ENCODE data around the gene ZNF814. TPM values are rescaled to one million over a fixed set of nuclear protein-coding genes. Genes with fewer than 3 reads are reported as not detected.
A peak's percentile ranks its signal among the peaks of the same experiment; 100 is the strongest.
"Not testable (repeated sequence)": the region's sequence is repeated elsewhere in the genome, so short reads cannot be mapped to it uniquely, and the experiment has no call there.

ZNF814 gene
- polyA plus RNA-seq, 3 donors = 2.5 to 6.3 (median 3.8) TPM

DNA sequence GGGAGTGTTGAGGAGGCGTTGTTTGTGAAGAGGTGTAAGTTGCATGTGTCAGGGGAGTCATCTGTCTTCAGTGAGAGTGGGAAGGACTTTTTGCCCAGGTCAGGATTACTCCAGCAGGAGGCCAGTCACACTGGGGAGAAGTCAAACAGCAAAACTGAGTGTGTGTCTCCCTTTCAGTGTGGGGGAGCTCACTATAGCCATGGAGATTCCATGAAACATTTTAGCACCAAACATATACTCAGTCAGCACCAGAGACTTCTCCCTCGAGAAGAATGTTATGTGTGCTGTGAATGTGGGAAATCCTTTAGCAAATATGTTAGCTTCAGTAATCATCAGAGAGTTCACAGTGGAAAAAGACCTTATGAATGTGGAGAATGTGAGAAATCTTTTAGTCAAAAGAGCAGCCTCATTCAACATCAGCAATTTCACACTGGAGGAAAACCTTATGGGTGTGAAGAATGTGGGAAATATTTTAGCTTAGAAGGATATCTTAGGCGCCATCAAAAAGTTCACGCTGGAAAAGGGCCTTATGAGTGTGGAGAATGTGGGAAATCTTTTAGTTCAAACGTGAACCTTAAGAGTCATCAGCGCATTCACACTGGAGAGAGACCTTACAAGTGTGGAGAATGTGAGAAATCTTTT is 47.6 kb downstream of the ZNF814 start:
- no peaks in the 10 kb centered on the region for H3K4me1 ChIP-seq (ENCODE audit: control insufficient read depth in 1 of 2, insufficient read depth in 2 of 2, low read length in 2 of 2)
- H3K4me2 ChIP-seq (replicated peaks; ENCODE audit: extremely low read depth, low read length, poor library complexity, severe bottlenecking) = no peak overlapping the region
- Mint-ChIP-seq H3K4me3 (no peak overlapping the region), H3K9me3 (peaks cover 0 to 2% (median 0%) of the 10 kb centered on the region in 7 donors), H3K27me3 (ENCODE audit: low read depth in 3 of 3) (peaks cover 0 to 2% (median 0%) of the 10 kb centered on the region in 3 donors), H3K27ac (no peak overlapping the region), H3K36me3 (peaks cover 46 to 71% of the 10 kb centered on the region in 2 donors), H3K4me1 (no peaks in the 10 kb centered on the region)
- DNase-seq = no peak
- no peak overlapping the region for H3K9ac ChIP-seq (ENCODE audit: insufficient read depth, low read length, poor library complexity, severe bottlenecking)
- intact Hi-C loops (cut with micrococcal nuclease) = no loop called here
- TF ChIP-seq, protein P1, sequence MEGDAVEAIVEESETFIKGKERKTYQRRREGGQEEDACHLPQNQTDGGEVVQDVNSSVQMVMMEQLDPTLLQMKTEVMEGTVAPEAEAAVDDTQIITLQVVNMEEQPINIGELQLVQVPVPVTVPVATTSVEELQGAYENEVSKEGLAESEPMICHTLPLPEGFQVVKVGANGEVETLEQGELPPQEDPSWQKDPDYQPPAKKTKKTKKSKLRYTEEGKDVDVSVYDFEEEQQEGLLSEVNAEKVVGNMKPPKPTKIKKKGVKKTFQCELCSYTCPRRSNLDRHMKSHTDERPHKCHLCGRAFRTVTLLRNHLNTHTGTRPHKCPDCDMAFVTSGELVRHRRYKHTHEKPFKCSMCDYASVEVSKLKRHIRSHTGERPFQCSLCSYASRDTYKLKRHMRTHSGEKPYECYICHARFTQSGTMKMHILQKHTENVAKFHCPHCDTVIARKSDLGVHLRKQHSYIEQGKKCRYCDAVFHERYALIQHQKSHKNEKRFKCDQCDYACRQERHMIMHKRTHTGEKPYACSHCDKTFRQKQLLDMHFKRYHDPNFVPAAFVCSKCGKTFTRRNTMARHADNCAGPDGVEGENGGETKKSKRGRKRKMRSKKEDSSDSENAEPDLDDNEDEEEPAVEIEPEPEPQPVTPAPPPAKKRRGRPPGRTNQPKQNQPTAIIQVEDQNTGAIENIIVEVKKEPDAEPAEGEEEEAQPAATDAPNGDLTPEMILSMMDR (IDR thresholded peaks at IDR 0.05) = no peak
- no peak overlapping the region for H3K27ac ChIP-seq (ENCODE audit: low read depth in 1 of 2, low read length in 2 of 2)
- 93% methylated on average over 4 of the region's 6 CpGs for WGBS (ENCODE audit: insufficient coverage)
- no peaks in the 10 kb centered on the region for H3K9me3 ChIP-seq (replicated peaks in 1 of 2; ENCODE audit: control insufficient read depth in 1 of 2, insufficient read depth in 1 of 2, low read length in 2 of 2)
- H4K20me1 ChIP-seq (ENCODE audit: insufficient read depth, low read length) = no peaks in the 10 kb centered on the region
- no peak overlapping the region for H2AFZ ChIP-seq (ENCODE audit: insufficient read depth, low read depth, low read length, poor library complexity, severe bottlenecking)
- H3K36me3 ChIP-seq (replicated peaks in 1 of 2; ENCODE audit: control insufficient read depth in 1 of 2, insufficient read depth in 2 of 2, low read length in 2 of 2) = peaks cover 10 to 59% of the 10 kb centered on the region in 2 donors
- H3K27me3 ChIP-seq (ENCODE audit: control insufficient read depth in 2 of 2, insufficient read depth in 2 of 2, low read length in 2 of 2) = no peaks in the 10 kb centered on the region
- no peaks in the 10 kb centered on the region for H3K79me2 ChIP-seq (ENCODE audit: insufficient read depth, low read length)
- no peak overlapping the region for H3K4me3 ChIP-seq (replicated peaks in 1 of 3; ENCODE audit: low read depth in 2 of 3, low read length in 3 of 3)

DNA sequence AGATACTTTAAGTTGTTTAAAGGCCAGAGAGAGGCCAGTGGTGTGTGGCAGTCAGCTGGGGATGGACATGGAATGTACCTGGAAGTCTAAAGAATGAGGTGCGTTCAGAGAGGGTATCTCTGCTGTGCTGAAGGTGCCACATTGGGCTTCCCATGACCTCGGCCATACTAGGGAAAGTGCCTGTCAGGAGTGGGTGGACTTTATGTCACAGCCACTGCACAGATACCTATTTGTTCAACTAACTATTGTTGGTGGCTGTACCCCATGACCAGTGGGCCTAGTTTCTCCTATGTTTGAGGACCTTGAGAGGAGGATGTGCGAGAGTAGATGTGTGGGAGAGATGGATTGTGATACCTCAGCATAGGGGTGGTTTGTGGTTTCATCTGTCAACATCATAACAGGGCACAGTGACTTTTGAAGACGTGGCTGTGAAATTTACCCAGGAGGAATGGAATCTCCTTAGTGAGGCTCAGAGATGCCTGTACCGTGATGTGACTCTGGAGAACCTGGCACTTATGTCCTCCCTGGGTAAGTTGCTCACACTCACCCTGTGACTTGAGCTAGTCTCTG is 50.1 kb downstream of the ZNF814 start:
- H3K9me3 ChIP-seq (replicated peaks in 1 of 2; ENCODE audit: control insufficient read depth in 1 of 2, insufficient read depth in 1 of 2, low read length in 2 of 2); H3K27ac ChIP-seq (ENCODE audit: low read depth in 1 of 2, low read length in 2 of 2); H3K4me3 ChIP-seq (replicated peaks in 1 of 3; ENCODE audit: low read depth in 2 of 3, low read length in 3 of 3); H3K27me3 ChIP-seq (ENCODE audit: control insufficient read depth in 2 of 2, insufficient read depth in 2 of 2, low read length in 2 of 2); H3K79me2 ChIP-seq (ENCODE audit: insufficient read depth, low read length); H3K4me3 Mint-ChIP-seq; H3K4me1 ChIP-seq (ENCODE audit: control insufficient read depth in 1 of 2, insufficient read depth in 2 of 2, low read length in 2 of 2); H3K9ac ChIP-seq (ENCODE audit: insufficient read depth, low read length, poor library complexity, severe bottlenecking); DNase-seq; H3K4me2 ChIP-seq (replicated peaks; ENCODE audit: extremely low read depth, low read length, poor library complexity, severe bottlenecking); H3K4me1 Mint-ChIP-seq; H3K27me3 Mint-ChIP-seq (ENCODE audit: low read depth in 3 of 3); H2AFZ ChIP-seq (ENCODE audit: insufficient read depth, low read depth, low read length, poor library complexity, severe bottlenecking); intact Hi-C loops (cut with micrococcal nuclease); H3K9me3 Mint-ChIP-seq; H4K20me1 ChIP-seq (ENCODE audit: insufficient read depth, low read length): not testable (repeated sequence)
- peaks cover 10 to 42% of the 10 kb centered on the region in 2 donors for H3K36me3 ChIP-seq (replicated peaks in 1 of 2; ENCODE audit: control insufficient read depth in 1 of 2, insufficient read depth in 2 of 2, low read length in 2 of 2)
- H3K36me3 Mint-ChIP-seq = peaks cover 38 to 59% of the 10 kb centered on the region in 2 donors
- peak overlapping the region in 1 of 7 donors; percentile 4 for H3K27ac Mint-ChIP-seq
- WGBS (ENCODE audit: insufficient coverage) = 100% methylated on average over 1 of the region's 5 CpGs

DNA sequence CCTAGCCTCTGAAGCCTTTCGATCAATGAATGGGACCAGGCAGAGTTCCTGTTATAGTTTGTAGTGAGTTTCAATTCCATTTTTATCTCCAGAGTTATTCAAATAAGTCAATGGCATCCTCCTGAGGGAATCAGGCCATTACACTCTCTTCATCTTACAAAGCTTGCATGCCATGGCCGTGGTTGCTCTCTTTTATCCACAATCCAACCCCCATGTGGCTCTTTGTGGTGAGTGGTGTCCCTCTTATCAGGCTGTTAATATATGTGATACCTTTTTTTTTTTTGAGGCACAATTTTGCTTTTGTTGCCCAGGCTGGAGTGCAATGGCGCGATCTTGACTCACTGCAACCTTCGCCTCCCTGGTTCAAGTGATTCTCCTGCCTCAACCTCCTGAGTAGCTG is 51.8 kb downstream of the ZNF814 start:
- DNase-seq; H3K9me3 ChIP-seq (replicated peaks in 1 of 2; ENCODE audit: control insufficient read depth in 1 of 2, insufficient read depth in 1 of 2, low read length in 2 of 2); H2AFZ ChIP-seq (ENCODE audit: insufficient read depth, low read depth, low read length, poor library complexity, severe bottlenecking); H3K4me1 ChIP-seq (ENCODE audit: control insufficient read depth in 1 of 2, insufficient read depth in 2 of 2, low read length in 2 of 2); H3K9me3 Mint-ChIP-seq; H3K27me3 Mint-ChIP-seq (ENCODE audit: low read depth in 3 of 3); H3K27ac Mint-ChIP-seq; H3K27ac ChIP-seq (ENCODE audit: low read depth in 1 of 2, low read length in 2 of 2); H3K4me3 ChIP-seq (replicated peaks in 1 of 3; ENCODE audit: low read depth in 2 of 3, low read length in 3 of 3); H3K27me3 ChIP-seq (ENCODE audit: control insufficient read depth in 2 of 2, insufficient read depth in 2 of 2, low read length in 2 of 2); intact Hi-C loops (cut with micrococcal nuclease); H4K20me1 ChIP-seq (ENCODE audit: insufficient read depth, low read length); H3K4me2 ChIP-seq (replicated peaks; ENCODE audit: extremely low read depth, low read length, poor library complexity, severe bottlenecking); H3K4me3 Mint-ChIP-seq; H3K4me1 Mint-ChIP-seq; H3K9ac ChIP-seq (ENCODE audit: insufficient read depth, low read length, poor library complexity, severe bottlenecking); H3K79me2 ChIP-seq (ENCODE audit: insufficient read depth, low read length): not testable (repeated sequence)
- WGBS (ENCODE audit: insufficient coverage) = 96% methylated on average over 3 of the region's 5 CpGs
- peaks cover 32 to 50% of the 10 kb centered on the region in 2 donors for H3K36me3 Mint-ChIP-seq
- H3K36me3 ChIP-seq (replicated peaks in 1 of 2; ENCODE audit: control insufficient read depth in 1 of 2, insufficient read depth in 2 of 2, low read length in 2 of 2) = peaks cover 10 to 28% of the 10 kb centered on the region in 2 donors
